Hair follicular keratinocyte (primary cell): Measurements from ENCODE around the gene C21orf58. TPM values are rescaled to one million over a fixed set of nuclear protein-coding genes. Genes with fewer than 3 reads are reported as not detected.

Experiments used
- total RNA-seq: library from RNA; depleted of rRNA; stranded (reverse); fragments of >200 nt; gene quantifications from 2 replicates; pipeline ENCODE4 v1.2.3, GENCODE V29; 2015

C21orf58 gene
- 3.8 and 6.5 TPM in 2 replicates for total RNA-seq

DNA sequence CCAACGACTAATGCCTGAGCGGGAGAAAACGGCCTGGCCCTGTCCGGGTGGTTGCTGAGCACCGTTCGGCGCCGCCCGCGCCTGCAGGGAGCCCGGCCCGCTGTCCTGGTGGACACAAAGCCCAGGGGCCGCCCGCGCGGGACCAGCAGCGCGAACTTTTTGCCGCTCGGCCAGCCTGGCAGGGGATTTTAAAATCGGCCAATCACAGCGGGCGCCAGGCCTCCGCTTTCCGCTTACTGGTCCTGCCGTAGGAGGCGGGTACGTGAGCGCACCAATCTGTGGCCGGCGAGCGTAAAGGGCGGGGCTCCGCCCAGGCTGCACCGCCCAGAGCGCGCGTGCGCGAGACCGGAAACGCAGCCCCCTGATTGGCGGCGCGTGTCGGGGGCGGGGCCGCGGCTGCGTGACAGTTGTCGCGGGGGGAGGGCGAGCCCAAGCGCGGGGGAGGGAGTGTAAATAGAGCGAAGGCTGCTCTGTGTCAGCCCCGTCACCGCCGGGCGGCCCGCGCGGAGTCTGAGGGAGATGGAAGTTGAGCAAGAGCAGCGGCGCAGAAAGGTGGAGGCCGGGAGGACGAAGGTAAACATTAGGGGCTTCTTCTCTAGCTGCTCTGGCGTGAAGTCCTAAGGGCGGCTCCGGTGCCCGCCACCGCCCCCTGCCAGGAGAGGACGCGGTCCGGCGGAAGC is at the start of gene C21orf58, which contains the start of gene PCNT:
Gene C21orf58 (minus strand): TSS at position 161 of the 680 bp plus-strand sequence. CDS start 1,132 bp downstream, outside the sequence.
Gene PCNT (plus strand): TSS at position 447 of the 680 bp plus-strand sequence. CDS start 73 bp downstream, at position 520.

DNA sequence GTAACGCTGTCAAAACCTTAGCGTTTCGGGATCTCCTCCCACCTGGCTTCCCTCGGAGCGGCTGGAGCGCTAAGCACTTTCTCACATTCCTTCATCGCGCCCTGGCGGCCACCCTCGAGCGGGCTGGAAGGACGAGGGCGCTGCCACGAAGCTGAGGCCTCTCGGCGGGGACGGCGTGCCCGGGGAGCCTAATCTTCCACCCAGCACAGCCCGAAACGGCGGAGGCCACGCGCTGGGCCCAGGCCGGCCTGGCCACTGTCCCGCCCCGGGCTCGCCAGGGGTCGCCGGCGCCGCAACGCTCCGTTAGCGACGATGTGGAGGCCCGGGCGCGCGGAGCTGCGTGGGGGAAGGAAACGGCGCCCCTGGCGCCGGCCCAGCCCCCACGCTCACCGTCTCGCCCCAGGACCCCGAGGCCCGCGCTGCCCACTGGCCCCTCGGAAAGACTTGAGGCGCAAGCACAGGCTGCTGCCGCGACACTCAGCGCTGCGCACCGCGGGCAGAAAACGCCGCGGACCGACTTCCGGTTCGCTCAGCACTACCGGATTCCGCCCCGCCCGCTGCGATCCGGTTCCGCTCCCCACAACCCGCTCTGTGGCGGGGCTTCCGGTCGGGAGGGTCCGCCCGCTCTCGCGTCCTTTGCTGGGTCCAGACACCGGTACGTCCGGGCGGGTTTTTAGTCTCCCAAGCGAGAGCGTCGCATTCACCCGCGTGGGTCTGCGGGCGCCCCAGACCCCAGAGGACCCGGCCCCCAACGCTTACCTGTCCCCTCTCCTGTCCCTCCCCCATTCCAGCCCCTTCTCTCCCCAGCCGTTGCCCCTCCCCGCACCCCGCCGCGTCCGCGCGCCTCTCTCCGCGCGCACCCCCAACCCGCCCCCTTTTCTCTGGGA is 37.7 kb downstream of the C21orf58 start, which contains the start of gene YBEY:
Gene YBEY (plus strand): TSS at position 582 of the 887 bp plus-strand sequence. CDS start 572 bp downstream, outside the sequence.

GRCh38 chr21:46285206-46285661 is 38.4 kb downstream of the C21orf58 start, which contains the start of gene MCM3AP:
TSS of gene MCM3AP (minus strand) at chr21:46285611. CDS start at chr21:46285286, 325 bp downstream.

Other genes with a start within 250 kb of the C21orf58 start
- 5.5 and 72.0 TPM in 2 replicates for gene COL6A2, start 225.8 kb downstream of the C21orf58 start, total RNA-seq
- gene FTCD, start 168.3 kb downstream of the C21orf58 start, total RNA-seq, result not detected in 2 replicates
- 4.8 and 8.0 TPM in 2 replicates for gene SPATC1L, start 139.4 kb downstream of the C21orf58 start, total RNA-seq
- 142 and 182 TPM in 2 replicates for gene LSS, start 95.1 kb downstream of the C21orf58 start, total RNA-seq
- gene MCM3AP, start 38.3 kb downstream of the C21orf58 start, total RNA-seq, result 47.0 and 49.0 TPM in 2 replicates
- gene YBEY, start 37.5 kb downstream of the C21orf58 start, total RNA-seq, result 14.9 and 15.7 TPM in 2 replicates
- gene PCNT, start 286 bp upstream of the C21orf58 start, total RNA-seq, result 15.4 and 17.3 TPM in 2 replicates
- 25.8 and 26.8 TPM in 2 replicates for gene DIP2A, start 135.0 kb upstream of the C21orf58 start, total RNA-seq